Stimulated activated CD4-positive, alpha-beta T cell treated with anti-CD3 and anti-CD28 coated beads, Interleukin-2, amount 100 ng/mL, for 4 hours (primary cell): ENCODE results near the gene NYAP2.

Experiments used
- DNase-seq: peaks from one replicate; pipeline ENCODE4 v3.0.0-alpha.2; 2020; ENCODE audit warnings: low read depth

The NYAP2 gene

DNA sequence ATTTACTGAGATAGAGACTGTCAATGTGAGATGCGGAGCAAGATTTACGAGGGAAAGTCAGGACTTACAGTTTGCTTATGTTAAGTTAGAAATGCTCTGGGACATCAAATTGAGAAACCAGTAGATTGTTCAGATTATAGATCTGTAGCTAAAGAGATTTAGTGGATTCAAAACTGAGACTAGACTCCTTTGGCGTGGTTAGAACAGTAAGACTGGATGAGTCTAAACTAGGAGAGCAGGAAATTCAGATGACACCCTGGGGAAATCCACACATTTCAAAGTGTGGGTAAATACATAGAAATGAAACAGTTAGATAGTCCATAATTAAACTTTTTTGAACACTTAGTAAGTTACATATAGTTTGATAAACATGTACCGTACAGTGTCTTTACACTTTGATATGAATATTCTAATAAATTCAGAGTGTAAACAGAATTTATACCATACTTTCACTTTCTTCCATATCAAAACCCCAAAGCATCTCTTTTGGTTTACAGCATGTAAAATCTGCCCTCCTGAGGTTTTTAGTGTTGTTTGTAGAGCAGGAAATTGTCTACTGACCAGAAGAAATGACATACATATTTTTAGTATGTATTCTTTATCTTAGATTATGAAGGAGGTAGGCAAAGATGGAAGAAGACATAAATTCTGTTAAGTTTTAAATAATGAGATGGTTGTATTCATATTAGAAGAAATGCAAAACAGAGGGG is 231.5 kb downstream of the NYAP2 start:
- no peak for DNase-seq

DNA sequence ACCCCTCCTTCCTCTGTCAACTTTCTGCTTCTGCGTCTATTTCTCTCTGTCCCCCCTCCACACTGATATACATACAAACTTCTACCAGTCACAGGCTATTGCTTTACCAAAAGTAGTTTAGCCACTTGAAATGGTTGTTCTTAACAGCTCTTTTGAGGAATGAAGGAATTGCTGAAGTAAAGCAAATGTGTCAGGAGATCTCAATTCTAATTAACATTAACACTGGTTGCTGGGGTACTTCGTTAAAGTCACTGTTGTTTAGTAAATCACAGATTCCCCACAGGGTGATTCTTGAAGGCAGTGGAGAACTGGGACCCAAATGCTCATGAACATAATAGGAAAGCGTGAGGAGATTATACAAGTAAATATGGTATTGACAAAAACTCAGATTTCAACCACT is 232.8 kb downstream of the NYAP2 start:
- DNase-seq: no peak

DNA sequence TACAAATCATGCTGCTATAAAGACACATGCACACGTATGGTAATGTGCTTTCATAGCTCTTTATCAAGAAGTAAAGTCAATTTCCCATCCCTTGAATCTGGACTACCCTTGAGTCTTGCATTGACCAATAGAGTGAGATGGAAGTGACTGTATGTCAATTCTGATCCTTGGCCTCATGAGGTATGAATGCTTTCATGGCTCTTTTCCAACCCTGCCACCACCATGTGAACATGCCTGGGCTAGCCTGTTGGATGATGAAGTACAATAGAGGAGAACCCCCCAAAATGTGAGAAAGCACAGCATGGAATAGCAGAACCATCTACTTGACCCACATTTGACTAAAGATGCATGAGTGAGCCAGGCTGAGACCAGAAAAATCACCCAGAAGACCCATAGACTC is 237.0 kb downstream of the NYAP2 start:
- DNase-seq: no peak

DNA sequence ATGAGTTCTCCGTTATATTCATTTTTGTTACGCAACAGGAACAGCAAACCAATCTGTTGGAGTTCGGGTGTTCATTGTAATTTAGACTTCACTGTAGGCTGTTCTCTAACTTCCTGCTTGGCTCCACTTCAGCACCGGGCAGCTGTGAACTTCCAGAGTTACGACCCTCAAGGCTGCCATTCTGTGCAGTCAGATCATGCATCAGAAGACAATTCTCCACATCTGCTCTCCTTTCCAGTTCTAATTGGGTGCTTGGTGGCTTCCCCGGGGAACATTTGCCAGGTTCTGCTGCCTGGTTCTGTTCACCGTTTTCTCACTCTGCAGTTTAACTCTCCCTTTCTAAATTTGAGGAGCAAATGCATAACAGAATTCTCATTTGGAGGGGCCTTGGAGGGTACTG is 237.7 kb downstream of the NYAP2 start:
- no peak for DNase-seq

DNA sequence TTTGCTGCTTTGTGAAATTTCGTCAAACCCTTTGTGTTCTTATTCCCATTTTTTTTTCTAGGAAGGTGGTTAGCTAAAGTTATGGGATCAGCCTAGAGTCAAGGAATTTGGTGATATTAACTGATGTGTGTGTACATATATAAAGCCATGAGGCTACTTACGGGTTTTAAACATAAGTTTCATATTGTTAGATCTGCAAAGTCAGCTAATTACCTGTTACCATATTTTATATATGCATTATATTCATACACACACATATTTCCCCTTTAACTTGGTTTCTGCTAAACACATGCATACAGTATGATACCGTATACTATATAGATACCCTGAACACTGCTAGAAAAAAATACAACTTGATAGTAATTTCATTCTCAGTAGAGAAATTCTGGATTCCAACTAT is 241.0 kb downstream of the NYAP2 start:
- no peak for DNase-seq

DNA sequence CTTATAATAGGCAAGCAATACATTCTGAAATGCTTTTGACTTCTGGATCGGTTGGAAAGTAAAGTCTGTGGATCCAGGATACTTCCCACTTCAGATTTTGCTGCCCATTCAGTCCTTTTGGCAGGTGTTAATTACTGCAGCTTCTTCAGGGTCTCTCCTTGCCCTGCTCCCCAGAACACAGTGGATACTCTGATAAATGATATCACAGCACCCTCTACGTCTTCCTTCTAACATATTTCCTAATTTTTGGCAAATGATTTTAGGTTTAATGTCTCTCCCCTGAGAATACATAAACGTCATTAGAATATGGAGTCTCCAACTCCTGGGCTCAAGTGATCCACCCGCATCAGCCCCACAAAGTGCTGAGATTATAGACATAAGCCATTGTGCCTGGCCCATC is 249.8 kb downstream of the NYAP2 start:
- DNase-seq: no peak

DNA sequence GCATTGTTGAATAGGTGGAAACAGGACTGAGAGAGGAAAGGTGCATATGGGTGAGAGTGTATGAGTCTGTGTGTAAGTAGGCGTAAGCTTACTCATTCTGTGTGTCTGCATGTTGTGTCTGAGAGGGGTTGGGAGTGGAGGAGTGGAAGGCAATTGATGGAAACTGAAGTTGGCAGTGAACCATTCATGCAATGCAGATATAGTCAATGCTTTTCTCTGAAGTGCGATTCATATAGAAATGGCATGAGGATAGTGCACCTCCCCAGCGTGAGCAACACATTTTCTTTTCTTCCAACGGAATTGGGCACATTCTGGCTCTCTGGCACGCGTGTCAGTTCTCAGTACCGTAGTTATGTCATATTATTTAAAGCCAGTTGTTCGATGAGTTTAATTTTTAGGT is 250.5 kb downstream of the NYAP2 start:
- DNase-seq: no peak

DNA sequence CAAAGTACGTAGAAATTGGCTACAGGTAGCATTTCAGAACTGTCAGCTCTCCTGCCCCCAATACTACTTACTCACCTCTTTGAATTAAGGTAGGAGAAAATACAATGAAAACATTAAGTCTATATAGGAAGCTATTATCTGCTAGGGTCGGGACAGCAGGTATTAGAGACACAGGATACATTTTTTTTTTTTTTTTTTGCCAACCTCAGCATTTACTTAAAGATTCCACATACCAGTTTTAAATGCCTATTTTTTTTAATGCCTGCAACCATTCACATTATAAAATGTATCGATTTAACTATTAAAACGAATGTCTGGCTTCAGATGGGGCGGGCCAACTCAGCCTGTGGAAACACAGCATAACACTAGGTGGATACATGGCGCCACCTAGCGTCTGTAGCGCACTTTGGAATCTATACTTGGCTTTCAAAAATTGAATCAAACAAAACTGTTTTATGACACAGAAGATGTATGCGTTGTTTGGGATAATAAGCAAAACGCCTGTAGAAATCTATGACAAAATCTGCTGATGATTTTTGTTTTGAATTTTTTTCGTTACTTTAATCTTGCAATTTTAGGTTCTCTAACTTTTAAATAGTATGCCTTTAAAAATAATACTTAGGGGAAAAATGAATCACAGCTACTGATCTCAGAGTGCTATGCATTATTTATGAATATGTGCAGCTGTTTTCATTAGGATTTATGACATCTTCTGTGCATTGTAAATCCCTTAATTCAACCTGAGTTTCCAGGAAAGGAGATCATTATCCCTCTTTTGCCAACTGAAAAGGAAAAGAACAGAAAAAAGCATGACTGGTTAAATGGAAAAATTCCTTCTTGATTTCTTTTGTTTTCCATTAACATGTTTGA is 261.0 kb downstream of the NYAP2 start:
- peak; percentile 56 for DNase-seq

DNA sequence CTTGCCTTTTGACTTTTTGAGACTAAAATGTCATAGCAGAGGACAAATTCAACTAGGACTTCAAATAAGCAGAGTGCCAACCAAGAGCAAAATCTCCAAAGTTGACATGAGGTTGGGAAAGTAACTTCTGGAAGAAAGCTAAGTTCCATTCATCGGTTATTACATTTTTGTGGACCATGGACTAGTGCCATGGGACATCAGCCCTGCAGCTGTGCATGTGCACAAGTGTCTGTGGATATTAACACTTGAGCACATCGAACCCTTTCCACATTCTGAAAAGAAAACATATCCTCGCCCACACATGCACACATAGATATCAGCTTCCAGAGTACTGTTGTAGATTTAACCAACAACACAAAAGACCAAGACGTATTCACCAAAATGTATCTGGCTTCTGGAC is 262.6 kb downstream of the NYAP2 start:
- no peak for DNase-seq

DNA sequence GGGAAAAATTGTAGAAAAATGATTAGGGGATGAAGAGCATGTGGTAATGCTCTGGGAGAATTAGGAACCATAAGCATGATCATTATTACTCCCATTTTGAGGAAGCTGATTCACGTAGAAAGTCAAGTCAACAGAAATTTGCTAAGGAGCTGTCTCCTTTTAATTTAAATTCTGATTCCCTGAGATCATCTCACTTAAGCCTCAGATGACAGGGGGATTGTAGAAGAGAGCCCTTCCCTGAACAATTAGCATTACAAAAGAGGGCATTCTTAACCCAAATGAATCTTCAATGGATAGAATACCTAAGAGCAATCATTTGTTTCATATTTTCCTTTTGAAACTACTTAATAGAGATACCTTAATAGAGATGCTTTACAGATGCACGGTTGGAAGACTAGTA is 267.9 kb downstream of the NYAP2 start:
- no peak for DNase-seq

DNA sequence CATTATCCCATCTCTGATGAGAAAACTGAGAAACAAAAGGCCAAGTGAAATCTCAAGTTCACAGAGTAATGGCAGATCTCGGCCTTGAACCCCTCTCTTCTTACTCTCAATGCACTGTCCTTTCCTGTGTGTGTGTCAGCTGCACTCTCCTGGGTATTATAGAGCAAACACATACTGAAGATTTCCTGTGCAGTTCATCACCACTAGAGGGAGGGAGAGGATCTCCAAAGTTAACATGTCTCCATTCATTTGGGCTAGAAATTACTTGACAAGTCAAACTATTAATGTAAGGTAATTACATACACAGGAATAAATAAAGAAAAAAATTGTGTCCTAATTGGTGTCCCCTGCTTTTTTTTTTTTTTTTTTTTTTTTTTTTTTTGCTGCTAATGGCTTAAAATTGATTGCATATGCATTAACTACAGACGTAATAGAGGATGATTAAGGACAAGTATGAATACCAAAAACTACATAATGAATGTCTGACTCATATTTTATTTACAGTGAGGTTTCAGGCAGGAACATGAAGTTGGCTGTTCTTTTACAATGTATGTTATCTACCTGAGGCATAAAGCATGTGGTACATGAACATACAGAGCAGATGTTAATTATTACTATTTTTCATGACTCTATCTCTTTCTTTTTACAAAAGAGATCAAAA is 269.2 kb downstream of the NYAP2 start:
- no peak for DNase-seq

DNA sequence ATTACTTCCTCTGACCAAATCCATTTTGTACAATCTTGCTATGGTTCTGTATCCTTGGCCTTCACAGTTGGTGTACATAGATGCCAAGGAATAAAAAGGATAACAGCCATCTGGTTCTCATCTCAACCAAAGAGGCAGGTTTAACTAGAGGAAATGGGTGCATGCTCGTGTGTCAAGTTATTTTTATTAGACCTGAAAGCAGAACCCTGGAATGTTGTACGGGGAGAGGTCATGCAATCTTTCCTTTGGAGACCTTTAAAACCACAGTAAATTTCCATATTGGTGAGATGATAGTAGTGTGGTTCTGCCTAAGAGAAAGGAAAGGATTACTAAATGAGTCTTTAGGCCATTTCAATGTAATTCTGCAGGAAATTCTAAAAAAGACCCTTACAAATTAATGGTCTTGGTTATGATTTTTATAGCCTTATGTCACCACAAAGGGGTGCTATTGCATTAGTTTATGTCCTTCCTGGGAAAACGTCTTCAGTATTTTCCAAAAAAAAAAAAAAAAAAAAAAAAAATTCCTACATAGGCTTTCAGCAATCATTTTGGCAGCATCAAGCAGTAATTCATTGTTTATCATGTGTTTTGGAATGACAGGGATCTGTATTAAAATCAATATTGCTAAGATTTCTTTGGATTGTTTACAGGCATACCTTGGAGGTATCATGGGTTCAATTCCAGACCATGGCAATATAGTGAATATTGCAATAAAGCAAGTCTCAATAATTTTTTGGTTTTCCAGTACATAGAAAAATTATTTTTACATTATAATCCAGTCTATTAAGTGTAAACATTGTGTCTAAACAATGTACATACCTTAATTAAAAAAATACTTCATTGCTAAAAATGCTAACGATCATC is 270.8 kb downstream of the NYAP2 start:
- DNase-seq: no peak

DNA sequence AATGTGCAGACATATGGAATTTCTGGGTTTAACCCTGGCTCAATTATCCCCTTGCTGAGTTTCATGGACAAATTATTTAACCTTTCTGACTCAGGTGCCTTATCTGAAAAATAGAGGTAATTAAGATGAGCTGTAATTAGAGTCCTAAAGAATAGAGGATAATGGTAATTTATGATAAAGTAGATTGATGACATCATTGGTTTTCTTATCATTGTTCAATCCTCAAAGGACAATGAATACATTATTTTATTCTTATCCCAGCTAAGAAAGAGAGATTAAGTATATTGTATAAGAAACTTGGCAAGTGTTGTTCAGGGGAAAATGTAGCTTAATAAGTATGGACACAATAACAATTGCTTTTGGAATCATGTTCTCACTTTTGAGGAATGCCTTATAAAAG is 279.3 kb downstream of the NYAP2 start:
- no peak for DNase-seq

DNA sequence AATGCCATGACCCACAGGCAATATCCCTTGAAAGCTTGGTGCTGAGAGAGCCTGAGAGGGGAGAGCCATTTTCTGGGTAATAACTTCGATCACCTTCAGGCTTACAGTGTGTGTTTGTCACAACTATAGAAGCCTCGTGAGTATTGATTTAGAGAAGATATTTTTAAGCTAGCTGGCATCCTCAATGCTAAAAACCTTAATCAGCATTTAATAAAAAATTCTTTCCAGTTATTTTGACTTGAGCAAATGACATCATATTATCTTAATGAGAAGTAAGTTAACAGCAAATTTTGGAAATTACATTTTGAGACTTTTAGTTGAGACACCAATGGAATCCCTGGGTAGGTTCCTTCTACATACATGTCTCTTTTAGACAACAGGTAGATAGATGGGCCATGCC is 283.7 kb downstream of the NYAP2 start:
- no peak for DNase-seq

DNA sequence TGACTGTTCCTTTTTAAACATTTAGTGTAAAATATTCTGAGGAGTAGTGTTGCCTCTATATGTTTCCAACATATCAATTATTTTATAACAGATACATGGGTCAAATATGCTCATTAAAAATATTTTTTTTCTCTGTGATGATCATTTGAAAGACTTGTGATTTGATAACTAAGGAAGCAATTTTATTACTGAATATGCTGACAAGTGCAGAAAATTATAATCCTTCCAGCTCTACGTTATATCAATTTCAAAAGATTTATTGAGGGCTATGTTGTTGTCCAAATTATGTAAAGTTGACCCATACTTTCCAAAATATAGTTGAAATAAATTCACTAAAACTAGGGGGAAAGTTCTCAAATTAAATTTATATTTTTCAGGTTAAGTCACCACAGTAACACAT is 290.6 kb downstream of the NYAP2 start:
- DNase-seq: no peak

DNA sequence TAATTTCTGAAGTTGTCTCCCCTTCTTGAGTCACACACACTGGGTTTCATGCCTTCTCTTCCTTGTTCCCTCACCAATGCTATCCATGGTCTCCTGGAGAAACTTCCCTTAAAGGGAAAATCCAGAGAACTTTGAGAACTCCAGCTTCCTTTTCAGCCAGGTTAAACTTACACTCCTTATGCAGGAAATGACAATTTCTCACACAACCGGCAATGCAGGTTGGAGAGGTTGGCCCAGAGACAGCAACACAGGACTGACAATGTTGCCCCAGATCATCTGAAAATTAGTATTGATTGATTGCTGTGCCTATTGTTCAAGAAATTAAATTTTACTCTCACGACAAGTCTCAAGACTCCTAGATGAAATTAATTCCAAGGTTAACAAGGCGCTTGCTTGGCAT is 292.2 kb downstream of the NYAP2 start:
- no peak for DNase-seq

DNA sequence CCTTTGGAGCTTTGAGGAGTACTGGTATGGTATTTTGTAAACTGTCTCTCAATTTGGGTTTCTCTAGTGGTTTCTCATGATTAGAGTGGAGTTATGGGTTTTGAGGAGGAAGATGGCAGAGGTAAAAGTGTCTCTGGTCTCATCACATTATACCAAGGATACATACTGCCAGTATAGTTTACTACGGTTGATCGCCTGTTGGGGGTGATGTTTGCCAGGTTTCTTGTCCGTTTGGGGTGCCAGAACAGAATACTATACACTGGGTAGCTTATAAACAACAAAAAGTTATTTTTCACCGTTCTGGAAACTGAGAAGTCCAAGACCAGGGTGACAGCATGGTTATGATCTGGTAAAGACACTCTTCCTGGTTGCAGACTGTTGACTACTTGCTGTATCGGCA is 293.7 kb downstream of the NYAP2 start:
- no peak for DNase-seq

DNA sequence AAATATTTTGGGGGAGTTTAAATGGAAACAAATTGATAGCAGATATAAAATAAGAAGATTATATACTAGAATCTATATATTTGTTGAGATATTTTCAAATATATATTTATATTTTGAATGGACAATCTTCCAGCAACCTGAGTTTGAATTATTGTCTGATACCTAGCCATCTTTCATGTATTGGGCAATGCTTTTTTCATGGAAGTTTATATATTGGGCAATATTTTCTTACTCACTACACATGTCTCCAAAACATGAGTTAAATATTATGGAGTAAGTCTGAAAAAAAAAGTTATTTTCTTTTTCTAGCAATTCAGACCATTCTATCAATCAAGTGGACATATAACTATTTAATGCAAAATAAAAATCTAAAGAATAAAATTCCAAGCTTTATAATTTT is 295.2 kb downstream of the NYAP2 start:
- no peak for DNase-seq

DNA sequence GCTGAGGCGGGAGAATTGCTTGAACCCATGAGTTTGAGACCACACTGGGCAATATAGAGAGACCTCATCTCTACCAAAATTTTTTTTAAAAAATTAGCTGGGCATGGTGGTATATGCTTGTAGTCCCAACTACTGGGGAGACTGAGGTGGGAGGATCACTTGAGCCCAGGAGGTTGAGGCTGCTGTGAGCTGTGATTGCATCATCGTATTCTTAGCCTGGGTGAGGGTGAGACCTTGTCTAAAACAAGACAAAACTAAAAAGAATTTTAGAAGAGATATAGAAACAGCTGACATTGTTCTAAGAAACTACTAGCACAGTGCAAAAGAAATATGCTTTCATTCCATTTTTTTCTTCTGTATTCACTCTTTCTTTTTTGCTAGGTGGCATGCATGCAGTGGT is 298.4 kb downstream of the NYAP2 start:
- no peak for DNase-seq
